SK-N-SH (cell line): ENCODE results near the gene DNMBP. TPM values are rescaled to one million over a fixed set of nuclear protein-coding genes. Genes with fewer than 3 reads are reported as not detected.

Experiments
- CTCF ChIA-PET: fragments of 300-600, 350-600 bp; formaldehyde crosslinking; extraction: SDS; loops from one replicate; lab custom pipeline; 2021; lab: Yijun Ruan, JAX
- POLR2A ChIA-PET: fragments of 350-600 bp; sonication (Branson Sonifier 250); formaldehyde crosslinking; extraction: SDS; loops from one replicate; lab custom pipeline; 2020; ENCODE audit warnings: antibody characterized with exemption, inconsistent platforms; lab: Yijun Ruan, JAX
- DNase-seq: peaks from one replicate; pipeline ENCODE4 v3.0.0; 2012
- H2AFZ ChIP-seq: fragments of 200-600 bp; sonication (generic); 2 replicates; pipeline ENCODE4 v1.8.1; 2016; ENCODE audit warnings: antibody characterized with exemption, mild to moderate bottlenecking, low read depth
- H3F3A ChIP-seq: fragments of 200-600 bp; sonication (generic); replicated peaks from 2 replicates; pipeline ENCODE3; 2016; ENCODE audit warnings: antibody characterized with exemption, mild to moderate bottlenecking; ENCODE audit not compliant: insufficient read depth
- H3K27ac ChIP-seq, 2 experiments: fragments of 200-500 bp in 1 of 2; fragments of 200-600 bp in 1 of 2; sonication (Bioruptor generic) in 1 of 2; sonication (generic), shearing (Covaris generic) in 1 of 2; 2 replicates each; pipeline versions ENCODE4 v1.5.1 to v1.6.1; 2014 to 2016; ENCODE audit warnings: low read depth in 2 of 2, inconsistent platforms in 1 of 2, low read length in 1 of 2, mild to moderate bottlenecking in 1 of 2, mixed read lengths in 1 of 2
- H3K27me3 ChIP-seq: fragments of 200-600 bp; sonication (generic), shearing (Covaris generic); 2 replicates; pipeline ENCODE4 v1.6.1; 2016; ENCODE audit warnings: mixed run types; ENCODE audit not compliant: insufficient read depth
- H3K36me3 ChIP-seq, 2 experiments: fragments of 200-500 bp in 1 of 2; fragments of 200-600 bp in 1 of 2; sonication (Bioruptor generic) in 1 of 2; sonication (generic) in 1 of 2; replicated peaks in 1 of 2; 2 replicates each; pipeline versions ENCODE3 to v1.5.1; 2014 to 2016; ENCODE audit warnings: low read length in 1 of 2, mild to moderate bottlenecking in 1 of 2; ENCODE audit not compliant: insufficient read depth in 2 of 2, control insufficient read depth in 1 of 2
- H3K4me1 ChIP-seq, 2 experiments: fragments of 200-500 bp in 1 of 2; fragments of 200-600 bp in 1 of 2; sonication (Bioruptor generic) in 1 of 2; sonication (generic), shearing (Covaris generic) in 1 of 2; 2 replicates each; pipeline versions ENCODE4 v1.5.1 to v1.6.1; 2014 to 2016; ENCODE audit warnings: low read depth in 1 of 2, low read length in 1 of 2, mixed run types in 1 of 2; ENCODE audit not compliant: insufficient read depth in 2 of 2, control insufficient read depth in 1 of 2
- H3K4me2 ChIP-seq: fragments of 200-600 bp; sonication (generic), shearing (Covaris generic); 2 replicates; pipeline ENCODE4 v1.6.1; 2017; ENCODE audit warnings: mixed run types
- H3K4me3 ChIP-seq, 2 experiments: fragments of 200-500 bp in 1 of 2; fragments of 200-600 bp in 1 of 2; sonication (Bioruptor generic) in 1 of 2; sonication (generic), shearing (Covaris generic) in 1 of 2; 2 replicates each; pipeline versions ENCODE4 v1.5.1 to v1.8.1; 2014 to 2016; ENCODE audit warnings: low read depth in 2 of 2, inconsistent platforms in 1 of 2, low read length in 1 of 2, mild to moderate bottlenecking in 1 of 2, mixed read lengths in 1 of 2, moderate library complexity in 1 of 2
- H3K79me2 ChIP-seq: fragments of 200-600 bp; sonication (generic); 2 replicates; pipeline ENCODE4 v1.8.1; 2017; ENCODE audit warnings: mild to moderate bottlenecking; ENCODE audit not compliant: insufficient read depth
- H3K9ac ChIP-seq: fragments of 200-600 bp; sonication (generic); 2 replicates; pipeline ENCODE4 v1.6.1; 2017; ENCODE audit warnings: mixed run types
- H3K9me2 ChIP-seq: fragments of 200-600 bp; sonication (generic); 2 replicates; pipeline ENCODE4 v1.6.1; 2017; ENCODE audit warnings: mixed run types
- H3K9me3 ChIP-seq: fragments of 200-600 bp; sonication (generic); 2 replicates; pipeline ENCODE4 v1.6.1; 2017; ENCODE audit warnings: mixed run types, mild to moderate bottlenecking, moderate library complexity
- H4K20me1 ChIP-seq: fragments of 200-600 bp; sonication (generic); 2 replicates; pipeline ENCODE4 v1.6.1; 2017; ENCODE audit warnings: mild to moderate bottlenecking, mixed run types; ENCODE audit not compliant: insufficient read depth
- ELF1 ChIP-seq: IDR thresholded peaks from 2 replicates; pipeline ENCODE4 v1.4.0; 2012
- EP300 ChIP-seq, 2 experiments: IDR thresholded peaks; 2 replicates each; pipeline versions ENCODE4 v1.4.0 to v1.6.1; 2012; ENCODE audit warnings: borderline replicate concordance in 1 of 2, low read depth in 1 of 2, low read length in 1 of 2
- EZH2phosphoT487 ChIP-seq: fragments of 200-600 bp; sonication (generic); IDR thresholded peaks from 2 replicates; pipeline ENCODE4 v1.6.1; 2017; ENCODE audit warnings: low read depth, mixed run types, mild to moderate bottlenecking, antibody characterized with exemption, moderate library complexity, borderline replicate concordance
- FOSL2 ChIP-seq: IDR thresholded peaks from 2 replicates; pipeline ENCODE4 v1.4.0; 2012; ENCODE audit warnings: low read depth, mild to moderate bottlenecking, moderate library complexity, borderline replicate concordance
- FOXM1 ChIP-seq: IDR thresholded peaks from 2 replicates; pipeline ENCODE4 v1.4.0; 2012; ENCODE audit warnings: low read depth, mild to moderate bottlenecking
- GABPA ChIP-seq: IDR thresholded peaks from 2 replicates; pipeline ENCODE4 v1.4.0; 2012; ENCODE audit warnings: low read depth, mild to moderate bottlenecking
- GATA2 ChIP-seq: sonication (generic); formaldehyde crosslinking; IDR thresholded peaks from 2 replicates; pipeline ENCODE4 v1.5.0; 2020; ENCODE audit warnings: mild to moderate bottlenecking, missing genetic modification reagents
- JUND ChIP-seq: IDR thresholded peaks from 2 replicates; pipeline ENCODE4 v1.4.0; 2012
- MEF2A ChIP-seq: IDR thresholded peaks from 2 replicates; pipeline ENCODE4 v1.4.0; 2012; ENCODE audit warnings: low read depth, borderline replicate concordance
- MXI1 ChIP-seq: IDR thresholded peaks from 2 replicates; pipeline ENCODE4 v1.6.1; 2012; ENCODE audit warnings: mild to moderate bottlenecking, low read depth, low read length, improper control_type of control experiment
- NFIC ChIP-seq: IDR thresholded peaks from 2 replicates; pipeline ENCODE4 v1.4.0; 2012; ENCODE audit warnings: borderline replicate concordance
- POLR2AphosphoS5 ChIP-seq: IDR thresholded peaks from 2 replicates; pipeline ENCODE4 v1.6.1; 2012; ENCODE audit warnings: low read depth, low read length
- RXRA ChIP-seq: IDR thresholded peaks from 2 replicates; pipeline ENCODE4 v1.4.0; 2012; ENCODE audit warnings: low read depth, mild to moderate bottlenecking, borderline replicate concordance
- SIN3A ChIP-seq: IDR thresholded peaks from 2 replicates; pipeline ENCODE4 v1.6.1; 2012; ENCODE audit warnings: low read depth, mild to moderate bottlenecking, low read length, moderate library complexity, borderline replicate concordance
- TAF1 ChIP-seq: IDR thresholded peaks from 2 replicates; pipeline ENCODE4 v1.6.1; 2012; ENCODE audit warnings: low read depth, mild to moderate bottlenecking, low read length, moderate library complexity, borderline replicate concordance
- TEAD4 ChIP-seq: IDR thresholded peaks from 2 replicates; pipeline ENCODE4 v1.4.0; 2012; ENCODE audit warnings: mild to moderate bottlenecking, borderline replicate concordance; ENCODE audit not compliant: insufficient read depth
- WGBS: methylation state at CpG from one replicate; pipeline ENCODE4 v1.1.6; 2017; ENCODE audit warnings: low lambda C conversion rate; 5-methylcytosine and 5-hydroxymethylcytosine counted together
- polyA plus RNA-seq, 3 experiments: library from polyadenylated mRNA; depleted of rRNA; stranded (reverse); fragments of >200 nt; gene quantifications; 2 replicates each; pipeline ENCODE4 v1.2.3, GENCODE V29; 2012
- TF ChIP-seq, protein P1 (sequence below): IDR thresholded peaks from 2 replicates; pipeline ENCODE4; 2012
- TF ChIP-seq, protein P2 (sequence below): fragments of 200-600 bp; sonication (generic); IDR thresholded peaks from 2 replicates; pipeline ENCODE4 v1.6.1; 2017; ENCODE audit warnings: antibody characterized with exemption, mild to moderate bottlenecking, moderate library complexity
- TF ChIP-seq, protein P3 (sequence below): fragments of 150-350 bp; IDR thresholded peaks from 2 replicates; pipeline ENCODE4 v1.6.1; 2017; ENCODE audit warnings: antibody characterized with exemption, low read length, low read depth, borderline replicate concordance
- TF ChIP-seq, protein P4 (sequence below): IDR thresholded peaks from 2 replicates; pipeline ENCODE4 v1.6.1; 2012; ENCODE audit warnings: mild to moderate bottlenecking, low read depth, low read length, moderate library complexity

Gene DNMBP
- polyA plus RNA-seq, 1 of the 3 experiments (the other 2 are of a cell fraction), result 40.2 TPM

DNA sequence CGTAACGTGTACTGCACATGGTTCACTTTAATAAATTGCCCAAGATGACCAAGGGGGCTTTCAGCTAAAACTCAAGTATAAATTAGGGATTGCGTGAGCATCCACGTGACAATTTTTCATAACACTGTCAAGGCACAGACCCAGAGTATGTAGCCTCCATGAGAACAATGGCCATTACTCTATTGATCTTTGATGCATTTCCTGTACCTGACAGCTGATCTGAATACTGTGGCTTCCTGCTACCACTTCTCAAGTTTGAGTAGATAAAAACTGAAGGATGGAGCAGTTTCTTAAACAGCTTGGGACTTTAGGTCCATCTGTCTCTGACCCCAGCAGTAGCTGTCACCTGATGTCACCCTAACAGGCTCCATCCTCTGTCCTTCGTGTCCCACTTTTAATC is 128.4 kb downstream of the DNMBP start:
- H3K4me3 ChIP-seq, result no peak overlapping the region
- H3K9ac ChIP-seq, result no peak overlapping the region
- H3K9me2 ChIP-seq, result no peaks in the 10 kb centered on the region
- H3K27ac ChIP-seq, result no peak overlapping the region
- CTCF ChIA-PET, result interaction anchor here (1.2 kb wide), 2 partner anchors 33 to 84 kb away, joined by 3 read pairs; no protein-coding TSS in a partner anchor
- H3K36me3 ChIP-seq, result peaks cover 69 to 93% of the 10 kb centered on the region in 2 experiments
- no peaks in the 10 kb centered on the region for H3K9me3 ChIP-seq
- WGBS, result 98% methylated on average over 5 of the region's 5 CpGs
- no peak for TF ChIP-seq EZH2phosphoT487
- TF ChIP-seq, protein P1, sequence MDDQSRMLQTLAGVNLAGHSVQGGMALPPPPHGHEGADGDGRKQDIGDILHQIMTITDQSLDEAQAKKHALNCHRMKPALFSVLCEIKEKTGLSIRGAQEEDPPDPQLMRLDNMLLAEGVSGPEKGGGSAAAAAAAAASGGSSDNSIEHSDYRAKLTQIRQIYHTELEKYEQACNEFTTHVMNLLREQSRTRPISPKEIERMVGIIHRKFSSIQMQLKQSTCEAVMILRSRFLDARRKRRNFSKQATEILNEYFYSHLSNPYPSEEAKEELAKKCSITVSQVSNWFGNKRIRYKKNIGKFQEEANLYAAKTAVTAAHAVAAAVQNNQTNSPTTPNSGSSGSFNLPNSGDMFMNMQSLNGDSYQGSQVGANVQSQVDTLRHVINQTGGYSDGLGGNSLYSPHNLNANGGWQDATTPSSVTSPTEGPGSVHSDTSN, result no peak
- TF ChIP-seq SIN3A, result no peak
- TF ChIP-seq POLR2AphosphoS5, result no peak
- TF ChIP-seq MEF2A, result no peak
- no peak for TF ChIP-seq NFIC
- no peak for TF ChIP-seq GABPA
- TF ChIP-seq FOSL2, result no peak
- TF ChIP-seq RXRA, result no peak
- TF ChIP-seq, protein P2, sequence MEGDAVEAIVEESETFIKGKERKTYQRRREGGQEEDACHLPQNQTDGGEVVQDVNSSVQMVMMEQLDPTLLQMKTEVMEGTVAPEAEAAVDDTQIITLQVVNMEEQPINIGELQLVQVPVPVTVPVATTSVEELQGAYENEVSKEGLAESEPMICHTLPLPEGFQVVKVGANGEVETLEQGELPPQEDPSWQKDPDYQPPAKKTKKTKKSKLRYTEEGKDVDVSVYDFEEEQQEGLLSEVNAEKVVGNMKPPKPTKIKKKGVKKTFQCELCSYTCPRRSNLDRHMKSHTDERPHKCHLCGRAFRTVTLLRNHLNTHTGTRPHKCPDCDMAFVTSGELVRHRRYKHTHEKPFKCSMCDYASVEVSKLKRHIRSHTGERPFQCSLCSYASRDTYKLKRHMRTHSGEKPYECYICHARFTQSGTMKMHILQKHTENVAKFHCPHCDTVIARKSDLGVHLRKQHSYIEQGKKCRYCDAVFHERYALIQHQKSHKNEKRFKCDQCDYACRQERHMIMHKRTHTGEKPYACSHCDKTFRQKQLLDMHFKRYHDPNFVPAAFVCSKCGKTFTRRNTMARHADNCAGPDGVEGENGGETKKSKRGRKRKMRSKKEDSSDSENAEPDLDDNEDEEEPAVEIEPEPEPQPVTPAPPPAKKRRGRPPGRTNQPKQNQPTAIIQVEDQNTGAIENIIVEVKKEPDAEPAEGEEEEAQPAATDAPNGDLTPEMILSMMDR, result no peak
- no peak for TF ChIP-seq JUND
- no peak for TF ChIP-seq TAF1
- TF ChIP-seq EP300 (IDR thresholded peaks at IDR 0.05; ENCODE audit: borderline replicate concordance in 1 of 2, low read depth in 1 of 2, low read length in 1 of 2), result no peak
- no peak for TF ChIP-seq MXI1
- no peak for TF ChIP-seq FOXM1
- TF ChIP-seq GATA2 (CRISPR knock-in tag), result no peak
- TF ChIP-seq, protein P3, sequence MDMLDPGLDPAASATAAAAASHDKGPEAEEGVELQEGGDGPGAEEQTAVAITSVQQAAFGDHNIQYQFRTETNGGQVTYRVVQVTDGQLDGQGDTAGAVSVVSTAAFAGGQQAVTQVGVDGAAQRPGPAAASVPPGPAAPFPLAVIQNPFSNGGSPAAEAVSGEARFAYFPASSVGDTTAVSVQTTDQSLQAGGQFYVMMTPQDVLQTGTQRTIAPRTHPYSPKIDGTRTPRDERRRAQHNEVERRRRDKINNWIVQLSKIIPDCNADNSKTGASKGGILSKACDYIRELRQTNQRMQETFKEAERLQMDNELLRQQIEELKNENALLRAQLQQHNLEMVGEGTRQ, result no peak
- TF ChIP-seq, protein P4, sequence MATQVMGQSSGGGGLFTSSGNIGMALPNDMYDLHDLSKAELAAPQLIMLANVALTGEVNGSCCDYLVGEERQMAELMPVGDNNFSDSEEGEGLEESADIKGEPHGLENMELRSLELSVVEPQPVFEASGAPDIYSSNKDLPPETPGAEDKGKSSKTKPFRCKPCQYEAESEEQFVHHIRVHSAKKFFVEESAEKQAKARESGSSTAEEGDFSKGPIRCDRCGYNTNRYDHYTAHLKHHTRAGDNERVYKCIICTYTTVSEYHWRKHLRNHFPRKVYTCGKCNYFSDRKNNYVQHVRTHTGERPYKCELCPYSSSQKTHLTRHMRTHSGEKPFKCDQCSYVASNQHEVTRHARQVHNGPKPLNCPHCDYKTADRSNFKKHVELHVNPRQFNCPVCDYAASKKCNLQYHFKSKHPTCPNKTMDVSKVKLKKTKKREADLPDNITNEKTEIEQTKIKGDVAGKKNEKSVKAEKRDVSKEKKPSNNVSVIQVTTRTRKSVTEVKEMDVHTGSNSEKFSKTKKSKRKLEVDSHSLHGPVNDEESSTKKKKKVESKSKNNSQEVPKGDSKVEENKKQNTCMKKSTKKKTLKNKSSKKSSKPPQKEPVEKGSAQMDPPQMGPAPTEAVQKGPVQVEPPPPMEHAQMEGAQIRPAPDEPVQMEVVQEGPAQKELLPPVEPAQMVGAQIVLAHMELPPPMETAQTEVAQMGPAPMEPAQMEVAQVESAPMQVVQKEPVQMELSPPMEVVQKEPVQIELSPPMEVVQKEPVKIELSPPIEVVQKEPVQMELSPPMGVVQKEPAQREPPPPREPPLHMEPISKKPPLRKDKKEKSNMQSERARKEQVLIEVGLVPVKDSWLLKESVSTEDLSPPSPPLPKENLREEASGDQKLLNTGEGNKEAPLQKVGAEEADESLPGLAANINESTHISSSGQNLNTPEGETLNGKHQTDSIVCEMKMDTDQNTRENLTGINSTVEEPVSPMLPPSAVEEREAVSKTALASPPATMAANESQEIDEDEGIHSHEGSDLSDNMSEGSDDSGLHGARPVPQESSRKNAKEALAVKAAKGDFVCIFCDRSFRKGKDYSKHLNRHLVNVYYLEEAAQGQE, result no peak
- TF ChIP-seq ELF1, result no peak
- TF ChIP-seq TEAD4, result no peak
- DNase-seq, result no peak
- peaks cover 59% of the 10 kb centered on the region for H3K79me2 ChIP-seq
- POLR2A ChIA-PET, result no interaction called here
- H3K27me3 ChIP-seq, result no peaks in the 10 kb centered on the region
- H3K4me2 ChIP-seq, result no peak overlapping the region
- H3K4me1 ChIP-seq, result no peaks in the 10 kb centered on the region
- peaks cover 6% of the 10 kb centered on the region; the same call in 1 of the 2 replicates for H4K20me1 ChIP-seq
- H3F3A ChIP-seq, result peaks cover 26% of the 10 kb centered on the region
- H2AFZ ChIP-seq, result no peak overlapping the region
